ENCODE measurements around the gene NDUFC2.
A peak's percentile ranks its signal among the peaks of the same experiment; 100 is the strongest.
"Not testable (repeated sequence)": the region's sequence is repeated elsewhere in the genome, so short reads cannot be mapped to it uniquely, and the experiment has no call there.

The NDUFC2 gene

DNA sequence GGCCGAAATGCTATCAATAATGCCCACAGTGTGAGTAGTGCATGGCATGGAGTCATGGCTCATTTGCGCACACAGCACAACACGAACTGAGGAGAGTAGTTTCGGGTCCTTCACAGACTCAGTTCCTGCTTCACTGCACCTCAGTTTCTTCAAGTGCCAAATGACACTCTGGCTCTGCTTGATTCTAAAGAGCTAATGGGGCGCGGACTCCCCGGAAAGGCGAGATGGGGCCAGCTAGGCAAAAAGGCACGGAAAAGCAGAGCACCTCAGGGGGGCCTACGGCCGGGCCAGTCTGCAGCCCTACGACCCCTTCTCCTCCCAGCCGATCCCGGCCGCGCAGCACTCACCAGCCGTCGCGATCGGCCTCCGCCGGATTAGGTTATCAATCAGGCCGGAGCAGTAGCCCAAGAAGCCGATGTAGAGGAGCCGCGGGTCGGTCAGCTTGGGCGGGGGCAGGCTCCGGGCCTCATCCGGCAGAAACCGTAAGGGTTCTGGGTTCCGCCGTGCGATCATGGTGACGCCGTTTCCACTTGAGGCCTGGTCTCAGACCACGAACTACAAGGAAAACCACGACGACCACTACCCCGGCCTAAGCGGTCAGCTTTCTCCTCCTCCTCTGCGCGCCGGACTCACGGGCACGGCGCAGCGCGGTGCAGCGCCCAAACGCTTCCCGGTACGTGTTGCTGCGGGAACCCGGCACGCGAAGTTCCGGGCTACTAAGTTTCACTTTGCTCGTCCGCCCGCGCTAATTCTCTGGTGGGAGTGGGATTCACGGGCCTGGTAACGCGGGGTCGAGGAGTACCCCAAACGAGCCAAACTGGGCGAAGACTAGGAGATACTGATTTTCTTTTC, at the start of gene NDUFC2:
Gene NDUFC2 (minus strand): TSS at position 631 of the 852 bp plus-strand sequence. CDS start 118 bp downstream, at position 513.
- peak; percentile 51 to 64 for DNase-seq (ENCODE audit: extremely low read depth in 1 of 2, low read depth in 1 of 2)

DNA sequence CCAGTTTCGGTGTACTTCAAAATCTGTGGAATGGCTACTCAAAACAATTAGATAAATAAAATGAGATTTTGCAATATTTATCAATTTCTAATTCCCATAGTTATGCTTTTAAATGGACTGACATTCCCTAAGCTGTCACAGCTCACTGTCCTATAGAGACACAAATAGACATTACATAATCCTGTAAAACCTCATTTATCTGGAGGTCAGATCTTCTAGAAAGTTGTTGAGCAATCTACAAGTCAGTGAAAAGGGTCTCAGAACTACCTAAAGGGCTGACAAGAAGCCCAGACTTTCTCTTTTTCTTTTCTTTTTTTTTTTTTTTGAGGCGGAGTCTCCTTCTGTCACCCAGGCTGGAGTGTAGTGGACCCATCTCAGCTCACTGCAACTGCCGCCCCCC, 47.7 kb upstream of the NDUFC2 start:
- DNase-seq (ENCODE audit: extremely low read depth in 1 of 2, low read depth in 1 of 2), result no peak

DNA sequence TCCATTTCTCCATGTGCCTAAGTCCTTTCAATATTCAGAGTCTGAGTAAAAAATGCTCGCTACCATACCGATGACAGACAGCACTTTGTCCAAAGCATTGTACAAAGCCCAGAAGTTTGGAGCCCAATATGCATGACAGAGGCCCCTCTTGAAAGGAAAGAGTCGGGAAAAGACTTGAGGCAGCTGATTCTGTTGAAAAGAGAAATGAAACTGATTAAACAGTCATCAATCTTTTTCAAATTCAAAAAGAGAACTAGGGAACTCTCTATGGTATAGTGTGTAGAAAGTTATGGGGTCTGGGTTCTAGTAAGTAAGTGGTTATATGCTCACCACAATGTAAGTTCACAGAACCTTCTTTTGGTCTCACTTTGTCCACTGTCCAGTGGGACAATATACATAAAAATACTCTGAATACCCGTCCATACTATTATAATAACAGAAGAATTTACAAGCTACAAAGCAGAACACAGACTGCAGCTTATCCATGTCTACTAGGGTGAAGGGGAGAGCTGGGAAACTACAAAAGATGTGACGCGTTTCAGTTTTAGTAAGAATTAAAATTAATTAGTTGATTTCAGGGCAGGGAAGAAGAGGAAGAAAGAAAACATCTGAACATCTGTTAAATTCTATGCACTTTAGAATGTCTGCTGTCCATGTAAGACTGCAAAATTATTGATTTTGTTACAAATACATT, 33.1 kb upstream of the NDUFC2 start:
- no peak for DNase-seq (ENCODE audit: extremely low read depth in 1 of 2, low read depth in 1 of 2)

DNA sequence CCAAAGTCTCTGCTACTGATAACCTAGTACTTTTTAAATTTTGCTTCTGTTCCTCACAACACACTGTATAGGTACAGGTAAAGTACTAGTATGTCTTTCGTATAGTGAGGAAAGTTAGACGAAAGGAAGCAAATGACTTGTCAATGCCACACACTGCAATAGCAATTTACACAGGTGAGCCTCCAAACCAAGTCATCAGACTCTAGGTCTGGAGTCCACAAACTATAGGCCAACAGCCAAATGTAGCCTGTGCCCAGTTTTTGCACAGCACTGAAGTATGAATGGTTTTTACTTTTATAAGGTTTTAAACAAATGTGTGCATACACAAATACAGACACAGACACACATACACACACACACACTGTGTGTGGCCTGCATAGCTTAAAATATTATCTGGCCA, 31.6 kb upstream of the NDUFC2 start:
- DNase-seq (ENCODE audit: extremely low read depth in 1 of 2, low read depth in 1 of 2), result no peak

DNA sequence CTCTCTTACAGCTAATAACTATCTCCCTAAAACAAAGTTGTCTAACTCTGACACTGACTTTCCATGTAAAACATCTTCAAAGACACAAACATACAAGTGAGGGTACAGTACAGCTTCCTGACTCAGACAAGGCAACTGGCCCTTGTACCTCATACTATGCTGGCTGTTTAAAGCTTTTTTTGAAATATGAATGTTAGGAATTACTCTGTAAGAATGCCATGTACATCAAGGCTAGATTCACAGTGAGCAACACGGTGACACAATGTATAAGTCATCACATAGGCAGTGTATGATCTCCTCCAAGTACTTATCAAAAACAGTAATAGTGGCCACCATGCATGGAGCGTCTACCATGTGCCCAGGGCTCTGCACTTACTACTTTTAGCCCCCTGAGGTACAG, 31.2 kb upstream of the NDUFC2 start:
- DNase-seq (ENCODE audit: extremely low read depth in 1 of 2, low read depth in 1 of 2), result no peak

DNA sequence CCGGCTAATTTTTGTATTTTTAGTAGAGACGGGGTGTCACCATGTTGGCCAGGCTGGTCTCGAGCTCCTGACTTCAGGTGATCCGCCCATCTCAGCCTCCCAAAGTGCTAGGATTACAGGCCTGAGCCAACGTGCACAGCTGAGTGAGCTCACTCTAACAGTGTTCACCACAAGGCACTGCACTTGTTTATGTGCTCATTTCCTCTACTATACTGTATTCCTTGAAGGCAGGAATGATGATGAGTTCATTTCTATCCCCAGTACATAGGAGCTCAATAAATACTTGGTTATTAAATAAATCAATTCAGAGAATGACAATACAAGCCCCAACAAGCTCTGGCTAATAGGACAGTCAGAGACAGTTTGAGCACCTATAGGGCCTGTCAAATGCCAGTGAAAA, 30.7 kb upstream of the NDUFC2 start:
- no peak for DNase-seq (ENCODE audit: extremely low read depth in 1 of 2, low read depth in 1 of 2)

DNA sequence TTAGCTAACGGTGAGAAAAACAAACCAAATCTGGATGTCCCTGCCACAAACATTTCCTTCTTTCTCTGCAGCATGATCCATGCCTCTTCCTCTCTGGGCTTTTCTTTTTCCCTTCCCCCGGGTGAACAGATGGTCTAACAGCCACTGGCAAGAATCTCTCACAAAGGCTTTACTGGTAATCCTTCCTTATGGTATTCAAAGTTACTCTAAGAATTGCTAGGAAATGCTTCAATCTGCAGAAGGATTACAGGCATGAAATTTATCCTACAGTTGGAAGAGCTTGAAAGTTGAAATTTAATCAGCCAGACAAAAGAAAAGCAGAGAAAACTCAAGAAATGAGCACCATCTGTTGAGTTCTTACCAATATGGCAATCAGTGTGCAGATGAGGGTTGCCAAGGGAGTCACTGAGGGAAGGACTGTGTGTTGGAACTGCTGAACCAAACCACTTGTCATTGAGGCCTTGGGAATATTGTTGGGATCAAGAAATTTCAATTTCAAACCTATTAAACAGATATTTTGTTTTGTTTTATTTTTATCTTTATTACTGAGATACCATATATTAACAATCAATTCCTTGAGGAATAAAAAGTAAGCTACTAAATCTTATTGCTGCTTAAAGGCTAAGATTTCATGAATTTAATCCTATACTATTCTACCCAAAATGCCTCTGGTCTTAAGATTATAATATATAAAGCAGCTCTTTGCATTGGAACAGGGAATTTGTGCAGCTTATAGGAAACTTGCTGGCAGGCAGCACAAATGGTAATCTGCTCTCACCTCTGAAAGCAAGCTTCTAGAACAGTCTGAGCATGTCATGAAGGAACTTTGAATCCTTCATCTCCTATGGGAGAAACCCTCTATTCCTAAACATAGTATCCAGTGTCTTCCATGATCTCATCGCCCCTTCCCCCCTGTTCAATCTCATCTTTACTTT, 29.7 kb upstream of the NDUFC2 start:
- DNase-seq (ENCODE audit: extremely low read depth in 1 of 2, low read depth in 1 of 2), result no peak

DNA sequence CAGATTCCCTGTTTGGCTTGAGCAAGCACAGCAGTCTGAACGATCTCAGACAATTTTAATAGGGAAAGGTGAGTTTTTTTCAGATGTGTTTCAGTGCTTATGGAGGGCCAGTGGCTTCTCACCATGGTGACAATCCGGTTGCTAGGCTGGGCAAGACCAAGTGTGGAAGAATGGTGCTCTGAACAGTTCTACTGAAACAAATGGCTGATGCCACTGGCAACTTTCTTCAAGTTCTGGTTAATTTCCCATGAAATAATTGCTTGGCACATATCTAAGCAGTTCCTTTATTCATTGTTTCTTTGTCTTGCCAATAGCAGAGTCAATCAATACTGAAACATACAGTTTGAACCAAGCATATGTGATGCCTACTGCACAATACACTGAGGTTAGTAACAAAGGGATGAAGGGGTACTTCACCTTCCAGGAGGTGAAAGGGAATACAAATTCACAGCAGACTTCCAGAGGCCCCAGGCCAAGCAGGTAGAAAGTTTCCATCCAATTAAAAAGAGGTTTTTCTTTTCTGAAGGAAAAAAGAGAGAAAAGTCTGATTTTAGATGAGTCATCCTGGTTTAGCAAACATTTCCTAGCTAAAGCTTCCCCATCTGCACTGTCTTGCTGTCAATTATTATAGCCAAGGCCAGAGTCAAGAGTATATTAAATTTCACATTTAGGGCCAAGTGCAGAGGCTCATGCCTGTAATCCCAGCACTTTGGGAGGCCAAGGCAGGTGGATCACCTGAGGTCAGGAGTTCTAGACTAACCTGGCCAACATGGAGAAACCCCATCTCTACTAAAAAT, 21.2 kb upstream of the NDUFC2 start:
- no peak for DNase-seq (ENCODE audit: extremely low read depth in 1 of 2, low read depth in 1 of 2)

DNA sequence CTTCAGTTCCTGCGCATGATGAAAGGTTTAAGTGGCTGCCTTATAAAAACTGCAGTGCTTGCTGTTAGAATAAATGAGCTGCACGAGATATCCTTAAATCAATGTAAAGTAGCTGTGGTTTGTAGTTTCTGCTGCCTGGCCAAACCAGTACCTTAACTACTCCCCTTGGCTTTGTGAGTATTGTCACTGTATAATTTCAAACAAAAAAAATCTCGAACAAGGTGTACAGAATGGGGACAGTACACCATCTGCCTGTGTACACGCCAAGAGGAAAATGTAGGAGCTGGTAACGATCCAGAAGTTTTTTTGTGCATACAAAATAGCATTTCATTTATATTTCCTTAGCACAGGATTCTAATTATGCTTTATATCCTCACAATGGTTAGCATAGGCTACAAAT, 20.6 kb upstream of the NDUFC2 start:
- DNase-seq (ENCODE audit: extremely low read depth in 1 of 2, low read depth in 1 of 2), result no peak

DNA sequence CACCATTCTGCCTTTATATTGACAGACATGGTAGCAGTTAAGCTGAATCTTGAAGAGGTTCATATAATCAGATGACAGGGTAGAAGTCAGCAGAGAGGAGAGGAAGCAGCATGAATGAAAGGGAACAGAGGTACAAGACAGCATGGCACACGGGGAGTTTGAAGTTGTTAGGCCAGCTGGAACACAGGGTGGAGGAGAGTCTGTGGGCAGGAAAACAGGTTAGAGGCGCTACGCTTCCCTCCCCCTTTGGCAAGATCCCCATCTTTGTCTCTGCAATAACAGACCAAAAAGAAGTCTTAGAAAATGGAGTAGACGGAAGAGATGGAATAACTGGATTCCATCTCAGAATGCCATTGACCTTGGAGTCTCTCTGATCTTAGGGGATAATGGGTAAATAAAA, 20.0 kb upstream of the NDUFC2 start:
- DNase-seq (ENCODE audit: extremely low read depth in 1 of 2, low read depth in 1 of 2), result no peak

DNA sequence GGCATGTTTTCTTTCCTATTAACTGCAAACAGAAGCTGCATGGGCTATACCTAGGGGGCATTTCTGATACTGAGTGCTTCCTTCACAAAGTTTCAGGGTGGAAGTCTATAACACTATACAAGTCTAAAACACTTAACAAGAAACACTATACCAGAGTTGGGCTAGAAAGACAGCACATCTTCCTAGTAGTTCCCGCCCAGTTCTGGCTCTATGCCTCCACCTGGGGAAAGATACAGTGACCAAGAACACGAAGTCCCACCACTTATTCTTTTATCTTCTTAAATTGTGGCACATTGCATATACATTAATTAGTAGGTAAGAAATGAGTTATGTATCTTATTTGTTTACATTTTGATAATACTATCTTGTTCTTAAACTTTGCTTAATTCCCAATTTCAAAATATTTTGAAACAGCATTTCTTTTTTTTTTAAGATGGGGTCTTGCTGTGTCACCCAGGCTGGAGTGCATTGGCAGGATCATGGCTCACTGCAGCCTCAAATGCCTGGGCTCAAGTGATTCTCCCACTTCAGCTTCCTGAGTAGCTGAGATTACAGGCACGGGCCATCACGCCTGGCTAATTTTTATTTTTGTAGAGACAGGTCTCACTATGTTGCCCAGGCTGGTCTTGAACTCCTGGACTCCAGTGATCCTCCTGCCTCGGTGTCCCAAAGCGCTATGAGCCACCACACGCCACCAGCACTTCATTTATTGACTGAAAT, 18.2 kb upstream of the NDUFC2 start:
- DNase-seq (ENCODE audit: extremely low read depth in 1 of 2, low read depth in 1 of 2), result no peak

DNA sequence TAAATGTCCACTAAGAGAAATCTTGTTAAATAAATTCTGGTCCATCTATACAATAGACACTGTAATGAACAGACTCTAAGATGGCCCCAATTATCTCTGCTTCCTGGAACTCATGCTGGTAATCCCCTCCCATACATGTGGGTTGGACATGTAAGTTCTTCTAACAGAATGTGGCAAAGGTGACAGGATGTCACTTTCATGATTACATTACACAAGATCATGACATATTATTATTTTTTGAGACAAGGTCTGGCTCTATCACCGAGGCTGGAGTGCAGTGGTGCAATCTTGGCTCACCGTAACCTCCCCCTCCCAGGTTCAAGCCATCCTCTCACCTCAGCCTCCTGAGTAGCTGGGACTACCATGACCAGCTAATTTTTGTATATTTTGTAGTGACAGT, 14.6 kb upstream of the NDUFC2 start:
- no peak for DNase-seq (ENCODE audit: extremely low read depth in 1 of 2, low read depth in 1 of 2)

DNA sequence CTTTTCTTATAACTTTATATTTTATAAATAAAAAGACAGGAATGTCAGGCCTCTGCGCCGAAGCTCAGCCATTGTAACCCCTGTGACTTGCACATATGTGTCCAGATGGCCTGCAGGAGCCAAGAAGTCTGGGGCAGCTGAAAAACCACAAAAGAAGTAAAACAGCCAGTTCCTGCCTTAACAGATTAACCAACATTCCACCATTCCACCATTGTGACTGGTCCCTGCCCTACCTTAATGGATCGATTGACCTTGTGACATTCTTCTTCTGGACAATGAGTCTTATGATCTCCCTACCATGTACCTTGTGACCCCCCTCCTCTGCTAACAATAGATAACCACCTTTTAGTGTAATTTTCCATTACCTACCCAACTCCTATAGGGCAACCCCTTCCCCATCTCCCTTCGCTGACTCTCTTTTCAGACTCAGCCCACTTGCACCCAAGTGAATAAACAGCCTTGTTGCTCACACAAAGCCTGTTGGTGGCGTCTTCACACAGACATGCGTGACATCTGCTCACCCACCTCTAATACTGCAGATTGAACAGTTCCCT, 6.9 kb upstream of the NDUFC2 start:
- not testable (repeated sequence) for DNase-seq (ENCODE audit: extremely low read depth in 1 of 2, low read depth in 1 of 2)

DNA sequence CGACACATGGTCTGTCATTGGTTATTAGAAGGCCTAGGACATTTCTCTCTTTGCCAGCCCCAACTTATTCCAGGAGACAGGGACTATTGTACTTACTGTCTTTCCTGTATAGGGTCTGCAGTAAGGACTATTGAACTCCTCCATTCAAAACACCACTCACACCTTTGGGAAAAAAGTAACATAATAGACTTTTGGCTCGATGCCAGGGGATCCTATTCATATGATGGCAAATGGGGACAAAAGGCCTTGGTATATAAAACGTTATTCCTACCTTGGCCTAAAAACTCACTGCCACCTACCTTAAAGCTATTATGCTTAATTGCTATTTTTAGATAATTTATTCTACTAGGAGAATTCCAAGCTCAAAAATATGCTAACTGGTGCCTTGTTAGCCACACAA, 6.3 kb upstream of the NDUFC2 start:
- DNase-seq (ENCODE audit: extremely low read depth in 1 of 2, low read depth in 1 of 2), result no peak

DNA sequence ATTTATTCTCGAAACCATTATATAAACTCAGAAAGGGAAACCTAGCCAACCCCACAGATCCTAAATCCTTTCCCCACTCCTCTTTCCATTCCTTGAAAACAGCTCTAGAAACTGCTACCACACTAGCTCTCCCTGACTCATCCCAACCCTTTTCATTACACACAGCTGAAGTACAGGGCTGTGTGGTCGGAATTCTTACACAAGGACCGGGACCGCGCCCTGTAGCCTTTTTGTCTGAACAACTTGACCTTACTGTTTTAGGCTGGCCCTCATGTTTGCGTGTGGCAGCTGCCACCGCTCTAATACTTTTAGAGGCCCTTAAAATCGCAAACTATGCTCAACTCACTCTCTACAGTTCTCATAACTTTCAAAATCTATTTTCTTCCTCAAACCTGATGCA, 4.8 kb upstream of the NDUFC2 start:
- DNase-seq (ENCODE audit: extremely low read depth in 1 of 2, low read depth in 1 of 2), result not testable (repeated sequence)

DNA sequence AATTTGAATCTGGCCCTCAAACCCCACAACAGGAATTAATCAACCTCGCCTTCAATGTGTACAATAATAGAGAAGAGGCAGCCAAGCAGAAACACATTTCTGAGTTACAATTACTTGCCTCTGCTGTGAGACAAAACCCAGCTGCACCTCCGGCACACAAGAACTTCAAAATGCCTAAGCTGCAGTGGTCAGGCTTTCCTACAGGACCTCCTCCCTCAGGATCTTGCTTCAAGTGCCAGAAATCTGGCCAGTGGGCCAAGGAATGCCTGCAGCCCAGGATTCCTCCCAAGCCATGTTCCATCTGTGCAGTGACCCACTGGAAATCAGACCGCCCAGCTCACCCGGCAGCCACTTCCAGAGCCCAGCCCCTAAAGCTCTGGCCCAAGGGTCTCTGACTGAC, 3.4 kb upstream of the NDUFC2 start:
- DNase-seq (ENCODE audit: extremely low read depth in 1 of 2, low read depth in 1 of 2), result no peak

DNA sequence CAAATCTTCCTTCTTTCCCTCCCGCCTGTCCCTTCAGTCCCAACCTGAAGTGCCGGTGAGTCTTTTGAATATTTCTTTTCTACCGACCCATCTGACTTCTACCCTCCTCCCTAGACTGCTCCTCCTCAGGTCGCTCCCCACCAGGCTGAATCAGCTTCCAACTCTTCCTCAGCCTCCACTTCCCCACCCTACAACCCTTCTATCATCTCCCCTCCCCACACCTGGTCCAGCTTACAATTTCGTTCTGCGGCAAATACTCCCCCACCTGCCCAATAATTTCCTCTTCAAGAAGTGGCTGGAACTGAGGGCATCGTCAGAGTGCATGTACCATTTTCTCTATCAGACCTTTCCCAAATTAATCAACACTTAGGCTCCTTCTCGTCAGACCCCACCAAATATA, 2.5 kb upstream of the NDUFC2 start:
- no peak for DNase-seq (ENCODE audit: extremely low read depth in 1 of 2, low read depth in 1 of 2)

DNA sequence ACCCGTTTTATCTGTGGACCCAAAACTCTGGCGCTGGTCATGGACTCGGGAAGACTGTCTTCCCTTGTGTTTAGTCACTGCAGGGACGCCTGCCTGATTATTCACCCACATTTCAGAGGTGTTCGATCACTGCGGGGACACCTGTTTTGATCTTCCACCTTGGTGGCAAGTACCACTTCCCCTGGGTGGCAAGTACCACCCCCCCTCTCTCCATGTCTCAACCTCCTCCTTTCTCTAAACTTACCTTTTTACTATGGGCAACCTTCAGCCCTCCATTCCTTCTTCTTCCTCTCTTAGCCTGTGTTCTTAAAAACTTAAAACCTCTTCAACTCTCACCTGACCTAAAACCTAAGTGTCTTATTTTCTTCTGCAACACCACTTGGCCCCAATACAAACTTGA, 1.9 kb upstream of the NDUFC2 start:
- no peak for DNase-seq (ENCODE audit: extremely low read depth in 1 of 2, low read depth in 1 of 2)

DNA sequence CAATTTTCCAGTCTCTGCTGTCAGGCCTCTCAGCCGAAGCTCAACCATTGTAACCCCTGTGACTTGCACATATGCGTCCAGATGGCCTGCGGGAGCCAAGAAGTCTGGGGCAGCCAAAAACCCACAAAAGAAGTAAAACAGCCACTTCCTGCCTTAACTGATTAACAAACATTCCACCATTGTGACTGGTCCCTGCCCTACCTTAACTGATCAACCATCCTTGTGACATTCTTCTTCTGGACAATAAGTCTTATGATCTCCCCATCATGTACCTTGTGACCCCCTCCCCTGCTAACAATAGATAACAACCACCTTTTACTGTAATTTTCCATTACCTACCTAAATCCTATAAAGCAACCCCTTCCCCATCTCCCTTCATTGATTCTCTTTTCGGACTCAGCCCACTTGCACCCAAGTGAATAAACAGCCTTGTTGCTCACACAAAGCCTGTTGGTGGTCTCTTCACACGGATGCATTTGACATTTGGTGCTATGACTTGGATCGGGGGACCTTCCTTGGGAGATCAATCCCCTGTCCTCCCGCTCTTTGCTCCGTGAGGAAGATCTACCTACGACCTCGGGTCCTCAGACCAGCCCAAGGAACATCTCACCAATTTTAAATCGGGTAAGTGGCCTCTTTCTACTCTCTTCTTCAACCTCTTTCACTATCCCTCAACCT, 1.3 kb upstream of the NDUFC2 start:
- DNase-seq (ENCODE audit: extremely low read depth in 1 of 2, low read depth in 1 of 2), result no peak

Measured in stimulated activated CD8-positive, alpha-beta memory T cell treated with anti-CD3 and anti-CD28 coated beads, Interleukin-7, amount 100 ng/mL, for 48 hours (primary cell).